Endothelial cell of umbilical vein (primary cell): ENCODE data around the gene HES6. TPM values are rescaled to one million over a fixed set of nuclear protein-coding genes. Genes with fewer than 3 reads are reported as not detected.
"Not testable (repeated sequence)": the region's sequence is repeated elsewhere in the genome, so short reads cannot be mapped to it uniquely, and the experiment has no call there.

Experiments used
- BruUV-seq: library from RNA; stranded (reverse); fragments of 400-500 nt; replicated peaks from 2 replicates; lab custom pipeline; 2021; lab: Mats Ljungman, UMichigan
- CTCF ChIA-PET: fragments of 300-600, 350-600 bp; sonication (Branson Sonifier 250); formaldehyde crosslinking; loops from one replicate; lab custom pipeline; 2021; ENCODE audit warnings: antibody characterized with exemption, inconsistent platforms; lab: Charles Lee
- POLR2A ChIA-PET: fragments of 300-600, 350-600 bp; sonication (Branson Sonifier 250); formaldehyde crosslinking; loops from one replicate; lab custom pipeline; 2021; ENCODE audit warnings: antibody characterized with exemption, inconsistent platforms; lab: Charles Lee
- DNase-seq: peaks from one replicate; pipeline ENCODE4 v3.0.0-alpha.2; 2011; ENCODE audit warnings: low read depth, low spot score
- FAIRE-seq: peaks from 2 replicates; lab custom pipeline; 2011; peaks lifted over from hg19 to GRCh38; lab: Jason Lieb, UNC
- H2AFZ ChIP-seq: 2 replicates; pipeline ENCODE4 v1.6.0; 2012; ENCODE audit warnings: low read depth, low read length, control low read depth, inconsistent platforms
- H3K27ac ChIP-seq: 2 replicates; pipeline ENCODE4 v1.5.1; 2011; ENCODE audit warnings: low read depth, mild to moderate bottlenecking, control low read depth, low read length, moderate library complexity; ENCODE audit not compliant: insufficient read depth
- H3K27me3 ChIP-seq, 2 experiments: 2 replicates each; pipeline versions ENCODE4 v1.6.0 to v1.6.1; 2011; ENCODE audit warnings: low read length in 2 of 2, mixed read lengths in 1 of 2; ENCODE audit not compliant: control insufficient read depth in 2 of 2, insufficient read depth in 2 of 2
- H3K36me3 ChIP-seq, 2 experiments: 2 replicates in 1 of 2; 3 replicates in 1 of 2; pipeline ENCODE4 v1.5.1; 2011; ENCODE audit warnings: low read length in 2 of 2, mild to moderate bottlenecking in 1 of 2, moderate library complexity in 1 of 2; ENCODE audit not compliant: control insufficient read depth in 2 of 2, insufficient read depth in 2 of 2; ENCODE audit errors: extremely low read depth in 1 of 2
- H3K4me1 ChIP-seq: 3 replicates; pipeline ENCODE4 v1.5.1; 2011; ENCODE audit warnings: mild to moderate bottlenecking, low read length; ENCODE audit not compliant: control insufficient read depth, insufficient read depth; ENCODE audit errors: extremely low read depth
- H3K4me2 ChIP-seq: 2 replicates; pipeline ENCODE4 v1.6.1; 2011; ENCODE audit warnings: low read length, control low read depth, mixed read lengths; ENCODE audit not compliant: insufficient read depth
- H3K4me3 ChIP-seq, 3 experiments: fragments of 200-600 bp in 1 of 3; sonication (generic), shearing (Covaris generic) in 1 of 3; replicated peaks in 1 of 3; 2 replicates each; pipeline ENCODE4 v1.5.1; 2011 to 2016; ENCODE audit warnings: control low read depth in 3 of 3, low read length in 3 of 3, mild to moderate bottlenecking in 2 of 3, inconsistent platforms in 1 of 3, low read depth in 1 of 3, moderate library complexity in 1 of 3; ENCODE audit not compliant: insufficient read depth in 1 of 3
- H3K79me2 ChIP-seq: 2 replicates; pipeline ENCODE4 v1.6.0; 2012; ENCODE audit warnings: low read length, inconsistent platforms; ENCODE audit not compliant: control insufficient read depth, insufficient read depth
- H3K9ac ChIP-seq: replicated peaks from 2 replicates; pipeline ENCODE3; 2011; ENCODE audit warnings: low read length, control low read depth; ENCODE audit not compliant: insufficient read depth; ENCODE audit errors: extremely low read depth
- H3K9me1 ChIP-seq: replicated peaks from 3 replicates; pipeline ENCODE4 v1.6.0; 2011; ENCODE audit warnings: mild to moderate bottlenecking, low read length; ENCODE audit not compliant: control insufficient read depth, insufficient read depth; ENCODE audit errors: extremely low read depth
- H3K9me3 ChIP-seq: replicated peaks from 2 replicates; pipeline ENCODE4 v1.5.1; 2012; ENCODE audit warnings: low read length, inconsistent platforms; ENCODE audit not compliant: control insufficient read depth, insufficient read depth
- H4K20me1 ChIP-seq: replicated peaks from 2 replicates; pipeline ENCODE3; 2011; ENCODE audit warnings: mild to moderate bottlenecking, low read length; ENCODE audit not compliant: control insufficient read depth, insufficient read depth; ENCODE audit errors: extremely low read depth
- CTCF ChIP-seq, 2 donors: IDR thresholded peaks; 1 replicate in 1 of 2; 2 replicates in 1 of 2; pipeline ENCODE4 v1.5.1; 2011; ENCODE audit warnings: low read length in 2 of 2, mild to moderate bottlenecking in 2 of 2, moderate library complexity in 2 of 2, control low read depth in 1 of 2, inconsistent platforms in 1 of 2, low read depth in 1 of 2; ENCODE audit not compliant: insufficient read depth in 1 of 2; ENCODE audit errors: extremely low read depth in 1 of 2
- EZH2 ChIP-seq: IDR thresholded peaks from 2 replicates; pipeline ENCODE4 v1.6.1; 2012; ENCODE audit warnings: borderline replicate concordance, low read depth, mild to moderate bottlenecking, moderate library complexity, low read length, inconsistent platforms; ENCODE audit not compliant: severe bottlenecking
- GATA2 ChIP-seq: IDR thresholded peaks from 2 replicates; pipeline ENCODE4 v1.7.0; 2011; ENCODE audit warnings: low read depth, mild to moderate bottlenecking, moderate library complexity, mixed read lengths, low read length; ENCODE audit not compliant: insufficient read length, insufficient read depth
- JUN ChIP-seq: IDR thresholded peaks from 2 replicates; pipeline ENCODE4 v1.6.1; 2011; ENCODE audit warnings: borderline replicate concordance, low read depth; ENCODE audit not compliant: insufficient read length, insufficient read depth
- MAX ChIP-seq: IDR thresholded peaks from 2 replicates; pipeline ENCODE4 v1.6.1; 2011; ENCODE audit not compliant: insufficient read depth, insufficient read length
- MYC ChIP-seq: IDR thresholded peaks from one replicate; pipeline ENCODE4 v1.6.1; 2011; ENCODE audit warnings: mild to moderate bottlenecking, low read depth, low read length
- POLR2A ChIP-seq: IDR thresholded peaks from 2 replicates; pipeline ENCODE4 v1.6.1; 2012; ENCODE audit warnings: low read depth, mild to moderate bottlenecking, control low read depth, low read length
- POLR2AphosphoS5 ChIP-seq: IDR thresholded peaks from 2 replicates; pipeline ENCODE4 v1.6.1; 2012; ENCODE audit warnings: low read depth, mild to moderate bottlenecking, control low read depth, low read length, moderate library complexity; ENCODE audit not compliant: insufficient read depth
- dilution Hi-C: fragments of 300-500 bp; cut with MboI; formaldehyde crosslinking; loops from one replicate; pipeline ENCODE4 v1.15.0; 2019; ENCODE audit warnings: low sequenced_read_pairs; ENCODE audit not compliant: extremely low pct_ligation_motif_present
- intact Hi-C: fragments of 100-400 bp; cut with micrococcal nuclease; formaldehyde crosslinking; loops from one replicate; pipeline ENCODE4 v1.10.0; 2022
- polyA plus RNA-seq, 4 experiments: library from polyadenylated mRNA; depleted of rRNA in 3 of 4; stranded (reverse) in 3 of 4; unstranded in 1 of 4; fragments of >200 nt; gene quantifications; 2 replicates each; pipeline versions ENCODE4 v1.2.1 to v1.2.3, GENCODE V29; 2011 to 2012; ENCODE audit warnings: missing spikeins in 1 of 4
- total RNA-seq: library from RNA; stranded (reverse); gene quantifications from 2 replicates; pipeline ENCODE4 v1.2.3, GENCODE V29; 2021

The HES6 gene
- total and polyA plus RNA-seq, 2 donors (not counting 3 experiments of a cell fraction or from before 2014, with no cell fraction given): 2.2 to 5.1 TPM

- no peaks in the 10 kb centered on the region for H3K9me3 ChIP-seq
- H4K20me1 ChIP-seq: no peaks in the 10 kb centered on the region
- ChIA-PET POLR2A (no interaction called here), CTCF (interaction anchor here (1.8 to 2.0 kb wide), 2 partner anchors 10 to 11 kb away, joined by 11 to 13 read pairs; no protein-coding TSS in a partner anchor)
- intact Hi-C loops (no loop called here), dilution Hi-C loops (no loop called here)
- no peaks in the 10 kb centered on the region for H3K27me3 ChIP-seq
- no peak for TF ChIP-seq EZH2
- TF ChIP-seq POLR2AphosphoS5: no peak
- TF ChIP-seq JUN: no peak
- TF ChIP-seq CTCF (IDR thresholded peaks at IDR 0.05; ENCODE audit: extremely low read depth in 1 of 2, insufficient read depth in 1 of 2, low read depth in 1 of 2, low read length in 2 of 2): no peak
- no peak for TF ChIP-seq GATA2
- no peak for TF ChIP-seq MAX
- TF ChIP-seq MYC: no peak
- no peak for TF ChIP-seq POLR2A
- no peak overlapping the region for H3K27ac ChIP-seq
- H3K4me2 ChIP-seq: no peak overlapping the region
- FAIRE-seq (no peak), DNase-seq (no peak)
- H3K4me1 ChIP-seq: no peaks in the 10 kb centered on the region
- no peak overlapping the region for H3K4me3 ChIP-seq
- H3K9me1 ChIP-seq: no peaks in the 10 kb centered on the region
- no TSS peak for BruUV-seq
- H3K79me2 ChIP-seq: no peaks in the 10 kb centered on the region
- no peak overlapping the region for H3K9ac ChIP-seq
- H3K36me3 ChIP-seq: peaks cover 0 to 5% of the 10 kb centered on the region in 2 experiments
- H2AFZ ChIP-seq: no peak overlapping the region
Measured at GRCh38 chr2:238274152-238274865, 34.5 kb upstream of the HES6 start.

- H3K9ac ChIP-seq, H3K36me3 ChIP-seq, H3K79me2 ChIP-seq, H2AFZ ChIP-seq, H3K4me2 ChIP-seq, H3K4me3 ChIP-seq, H4K20me1 ChIP-seq, H3K27ac ChIP-seq, dilution Hi-C loops, FAIRE-seq, POLR2A ChIA-PET, intact Hi-C loops, H3K4me1 ChIP-seq, BruUV-seq, H3K9me3 ChIP-seq, H3K27me3 ChIP-seq, H3K9me1 ChIP-seq, DNase-seq: not testable (repeated sequence)
- CTCF ChIA-PET: interaction anchor here (1.8 to 2.0 kb wide), 2 partner anchors 10 to 32 kb away, joined by 5 to 13 read pairs; no protein-coding TSS in a partner anchor
Measured at GRCh38 chr2:238273433-238273832, 33.6 kb upstream of the HES6 start.
